Panc1 (cell line): ENCODE results near the gene FOCAD. TPM values are rescaled to one million over a fixed set of nuclear protein-coding genes. Genes with fewer than 3 reads are reported as not detected.

Experiments
- ATAC-seq: fragments of 200-7000 bp; cut with Tn5 transposase; 2 replicates; pipeline ENCODE4 v1.9.1; 2020; ENCODE audit warnings: mild to moderate bottlenecking, moderate library complexity
- BruUV-seq: library from RNA; stranded (reverse); fragments of 400-500 nt; replicated peaks from 2 replicates; lab custom pipeline; 2021; lab: Mats Ljungman, UMichigan
- CTCF ChIA-PET: fragments of 300-600 bp; sonication (Branson Sonifier 250); formaldehyde crosslinking; loops from one replicate; lab custom pipeline; 2022; ENCODE audit warnings: antibody characterized with exemption; lab: Charles Lee
- POLR2A ChIA-PET: fragments of 300-600 bp; sonication (Branson Sonifier 250); formaldehyde crosslinking; loops from one replicate; lab custom pipeline; 2022; ENCODE audit warnings: antibody characterized with exemption; lab: Charles Lee
- DNase-seq: peaks from one replicate; pipeline ENCODE4 v3.0.0-alpha.2; 2010; ENCODE audit warnings: low read depth, low spot score
- H3K27ac ChIP-seq: 2 replicates; pipeline ENCODE4 v1.5.1; 2011; ENCODE audit warnings: mild to moderate bottlenecking, low read length, inconsistent platforms
- H3K27me3 ChIP-seq: fragments of 200-500 bp; sonication (Bioruptor generic); 2 replicates; pipeline ENCODE4 v1.6.0; 2014; ENCODE audit warnings: low read length, inconsistent platforms; ENCODE audit not compliant: control insufficient read depth, insufficient read depth
- H3K36me3 ChIP-seq: fragments of 200-500 bp; sonication (Bioruptor generic); 2 replicates; pipeline ENCODE4 v1.5.1; 2014; ENCODE audit warnings: inconsistent platforms, mild to moderate bottlenecking, low read length, moderate library complexity; ENCODE audit not compliant: control insufficient read depth, insufficient read depth
- H3K4me1 ChIP-seq: 2 replicates; pipeline ENCODE4 v1.5.1; 2011; ENCODE audit warnings: inconsistent platforms, mild to moderate bottlenecking, low read length, moderate library complexity; ENCODE audit not compliant: control insufficient read depth, insufficient read depth
- H3K4me3 ChIP-seq, 2 experiments: 2 replicates each; pipeline ENCODE4 v1.5.1; 2011 to 2012; ENCODE audit warnings: low read depth in 2 of 2, low read length in 2 of 2, mild to moderate bottlenecking in 2 of 2, inconsistent platforms in 1 of 2, moderate library complexity in 1 of 2
- H3K9me3 ChIP-seq: fragments of 200-500 bp; sonication (Bioruptor generic); 2 replicates; pipeline ENCODE4 v1.5.1; 2014; ENCODE audit warnings: low read depth, mild to moderate bottlenecking, inconsistent platforms, low read length, moderate library complexity; ENCODE audit not compliant: control insufficient read depth, insufficient read depth
- POLR2AphosphoS5 ChIP-seq: IDR thresholded peaks from 2 replicates; pipeline ENCODE4 v1.6.1; 2012; ENCODE audit warnings: mild to moderate bottlenecking, low read depth, low read length, moderate library complexity
- SIN3A ChIP-seq: IDR thresholded peaks from 2 replicates; pipeline ENCODE4 v1.6.1; 2012; ENCODE audit warnings: low read depth, mild to moderate bottlenecking, low read length, moderate library complexity, borderline replicate concordance; ENCODE audit not compliant: insufficient read depth
- TCF7L2 ChIP-seq: IDR thresholded peaks from 2 replicates; pipeline ENCODE4 v1.6.1; 2011; ENCODE audit warnings: mild to moderate bottlenecking, low read depth, low read length, inconsistent platforms
- in situ Hi-C: cut with HindIII; loops from 2 replicates; pipeline ENCODE4 v1.10.0; 2016; ENCODE audit warnings: low sequenced_read_pairs, low pct_unique_long_range_greater_than_20kb
- intact Hi-C: fragments of 100-400 bp; cut with micrococcal nuclease; formaldehyde crosslinking; loops from one replicate; pipeline ENCODE4 v1.10.0; 2022; ENCODE audit not compliant: unreplicated experiment
- total RNA-seq: library from RNA; stranded (reverse); gene quantifications from one replicate; pipeline ENCODE4 v1.2.1, GENCODE V29; 2021; ENCODE audit not compliant: unreplicated experiment
- TF ChIP-seq, protein P1 (sequence below), 2 experiments: IDR thresholded peaks; 2 replicates each; pipeline ENCODE4 v1.6.1; 2011 to 2012; ENCODE audit warnings: low read depth in 2 of 2, control low read depth in 1 of 2, low read length in 1 of 2, mild to moderate bottlenecking in 1 of 2, moderate library complexity in 1 of 2; ENCODE audit not compliant: insufficient read depth in 1 of 2
- TF ChIP-seq, protein P2 (sequence below): fragments of 450-650 bp; IDR thresholded peaks from 2 replicates; pipeline ENCODE4 v1.5.1; 2017; ENCODE audit warnings: mild to moderate bottlenecking

Gene FOCAD
- total RNA-seq, 1 experiment from 2014 or later: 9.8 TPM

DNA sequence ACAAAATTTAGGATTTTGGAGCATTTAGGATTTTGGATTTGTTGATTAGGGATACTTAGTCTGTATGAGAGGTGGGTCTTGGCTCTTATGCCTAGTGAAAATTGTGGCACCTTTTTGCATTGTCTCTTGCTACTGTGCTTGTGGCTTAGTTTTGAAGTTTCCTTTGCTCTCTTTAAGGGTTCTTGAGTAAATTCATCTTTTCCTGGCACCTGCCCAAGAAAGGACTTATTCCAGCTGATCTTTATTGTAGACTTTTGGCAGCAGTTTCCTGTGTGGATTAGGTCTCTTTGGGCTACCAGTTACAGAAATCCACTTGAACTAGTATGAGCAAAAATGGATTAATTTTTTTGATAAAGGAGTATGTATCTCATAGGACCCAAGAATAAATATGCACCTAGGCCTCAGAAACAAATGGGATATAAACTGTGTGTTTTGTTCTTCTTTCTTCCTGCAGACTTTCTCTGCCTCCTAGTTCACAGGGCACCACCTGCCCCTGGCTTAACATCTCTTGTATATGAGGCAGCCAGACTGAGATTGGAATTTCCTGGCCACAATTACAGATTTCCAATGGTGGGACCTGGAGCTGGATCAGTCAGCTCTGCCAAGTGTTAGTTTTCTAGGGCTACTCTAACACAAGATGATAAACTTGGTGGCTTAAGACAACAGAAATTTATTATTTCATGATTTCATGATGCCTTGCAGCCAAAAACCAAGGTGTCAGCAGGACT lies 44.6 kb downstream of the FOCAD start:
- Histone ChIP-seq H3K9me3 (no peaks in the 10 kb centered on the region), H3K4me3 (no peak overlapping the region), H3K27me3 (no peaks in the 10 kb centered on the region), H3K27ac (no peak overlapping the region), H3K36me3 (no peaks in the 10 kb centered on the region), H3K4me1 (no peaks in the 10 kb centered on the region)
- intact Hi-C loops (no loop called here), in situ Hi-C loops (no loop called here)
- BruUV-seq: no TSS peak
- TF ChIP-seq TCF7L2: no peak
- no peak for TF ChIP-seq SIN3A
- TF ChIP-seq, protein P1, sequence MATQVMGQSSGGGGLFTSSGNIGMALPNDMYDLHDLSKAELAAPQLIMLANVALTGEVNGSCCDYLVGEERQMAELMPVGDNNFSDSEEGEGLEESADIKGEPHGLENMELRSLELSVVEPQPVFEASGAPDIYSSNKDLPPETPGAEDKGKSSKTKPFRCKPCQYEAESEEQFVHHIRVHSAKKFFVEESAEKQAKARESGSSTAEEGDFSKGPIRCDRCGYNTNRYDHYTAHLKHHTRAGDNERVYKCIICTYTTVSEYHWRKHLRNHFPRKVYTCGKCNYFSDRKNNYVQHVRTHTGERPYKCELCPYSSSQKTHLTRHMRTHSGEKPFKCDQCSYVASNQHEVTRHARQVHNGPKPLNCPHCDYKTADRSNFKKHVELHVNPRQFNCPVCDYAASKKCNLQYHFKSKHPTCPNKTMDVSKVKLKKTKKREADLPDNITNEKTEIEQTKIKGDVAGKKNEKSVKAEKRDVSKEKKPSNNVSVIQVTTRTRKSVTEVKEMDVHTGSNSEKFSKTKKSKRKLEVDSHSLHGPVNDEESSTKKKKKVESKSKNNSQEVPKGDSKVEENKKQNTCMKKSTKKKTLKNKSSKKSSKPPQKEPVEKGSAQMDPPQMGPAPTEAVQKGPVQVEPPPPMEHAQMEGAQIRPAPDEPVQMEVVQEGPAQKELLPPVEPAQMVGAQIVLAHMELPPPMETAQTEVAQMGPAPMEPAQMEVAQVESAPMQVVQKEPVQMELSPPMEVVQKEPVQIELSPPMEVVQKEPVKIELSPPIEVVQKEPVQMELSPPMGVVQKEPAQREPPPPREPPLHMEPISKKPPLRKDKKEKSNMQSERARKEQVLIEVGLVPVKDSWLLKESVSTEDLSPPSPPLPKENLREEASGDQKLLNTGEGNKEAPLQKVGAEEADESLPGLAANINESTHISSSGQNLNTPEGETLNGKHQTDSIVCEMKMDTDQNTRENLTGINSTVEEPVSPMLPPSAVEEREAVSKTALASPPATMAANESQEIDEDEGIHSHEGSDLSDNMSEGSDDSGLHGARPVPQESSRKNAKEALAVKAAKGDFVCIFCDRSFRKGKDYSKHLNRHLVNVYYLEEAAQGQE (IDR thresholded peaks at IDR 0.05; ENCODE audit: insufficient read depth in 1 of 2, low read depth in 2 of 2, low read length in 1 of 2): no peak
- TF ChIP-seq, protein P2, sequence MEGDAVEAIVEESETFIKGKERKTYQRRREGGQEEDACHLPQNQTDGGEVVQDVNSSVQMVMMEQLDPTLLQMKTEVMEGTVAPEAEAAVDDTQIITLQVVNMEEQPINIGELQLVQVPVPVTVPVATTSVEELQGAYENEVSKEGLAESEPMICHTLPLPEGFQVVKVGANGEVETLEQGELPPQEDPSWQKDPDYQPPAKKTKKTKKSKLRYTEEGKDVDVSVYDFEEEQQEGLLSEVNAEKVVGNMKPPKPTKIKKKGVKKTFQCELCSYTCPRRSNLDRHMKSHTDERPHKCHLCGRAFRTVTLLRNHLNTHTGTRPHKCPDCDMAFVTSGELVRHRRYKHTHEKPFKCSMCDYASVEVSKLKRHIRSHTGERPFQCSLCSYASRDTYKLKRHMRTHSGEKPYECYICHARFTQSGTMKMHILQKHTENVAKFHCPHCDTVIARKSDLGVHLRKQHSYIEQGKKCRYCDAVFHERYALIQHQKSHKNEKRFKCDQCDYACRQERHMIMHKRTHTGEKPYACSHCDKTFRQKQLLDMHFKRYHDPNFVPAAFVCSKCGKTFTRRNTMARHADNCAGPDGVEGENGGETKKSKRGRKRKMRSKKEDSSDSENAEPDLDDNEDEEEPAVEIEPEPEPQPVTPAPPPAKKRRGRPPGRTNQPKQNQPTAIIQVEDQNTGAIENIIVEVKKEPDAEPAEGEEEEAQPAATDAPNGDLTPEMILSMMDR: no peak
- ChIA-PET POLR2A (no interaction called here), CTCF (no interaction called here)
- ATAC-seq: no peak
- DNase-seq: no peak

DNA sequence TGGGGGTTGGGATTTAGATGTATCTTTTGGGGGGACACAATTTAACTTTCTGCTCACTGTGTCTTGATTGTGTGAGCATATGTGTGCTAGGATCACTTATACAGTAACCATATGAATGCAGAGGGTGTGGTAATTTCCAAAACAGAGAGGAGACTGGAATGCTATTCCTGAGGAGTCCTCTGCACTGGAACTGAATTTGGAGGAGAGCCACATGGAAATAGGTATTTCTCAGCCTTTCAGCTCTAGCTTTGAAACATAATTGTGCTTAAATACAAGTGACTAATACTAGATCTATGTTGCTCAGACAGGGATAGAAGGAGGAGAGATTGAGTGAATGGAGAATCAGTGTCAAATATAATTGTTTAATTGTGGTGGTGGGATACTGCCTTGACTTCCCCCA lies 45.5 kb downstream of the FOCAD start:
- no peak for TF ChIP-seq POLR2AphosphoS5
- no peak overlapping the region for H3K4me3 ChIP-seq
- no peaks in the 10 kb centered on the region for H3K9me3 ChIP-seq
- ChIA-PET CTCF (no interaction called here), POLR2A (no interaction called here)
- H3K36me3 ChIP-seq: no peaks in the 10 kb centered on the region
- no peaks in the 10 kb centered on the region for H3K4me1 ChIP-seq
- H3K27me3 ChIP-seq: no peaks in the 10 kb centered on the region
- no peak overlapping the region for H3K27ac ChIP-seq
- intact Hi-C loops (no loop called here), in situ Hi-C loops (no loop called here)
- no peak for ATAC-seq
- no peak for DNase-seq
- no TSS peak for BruUV-seq

DNA sequence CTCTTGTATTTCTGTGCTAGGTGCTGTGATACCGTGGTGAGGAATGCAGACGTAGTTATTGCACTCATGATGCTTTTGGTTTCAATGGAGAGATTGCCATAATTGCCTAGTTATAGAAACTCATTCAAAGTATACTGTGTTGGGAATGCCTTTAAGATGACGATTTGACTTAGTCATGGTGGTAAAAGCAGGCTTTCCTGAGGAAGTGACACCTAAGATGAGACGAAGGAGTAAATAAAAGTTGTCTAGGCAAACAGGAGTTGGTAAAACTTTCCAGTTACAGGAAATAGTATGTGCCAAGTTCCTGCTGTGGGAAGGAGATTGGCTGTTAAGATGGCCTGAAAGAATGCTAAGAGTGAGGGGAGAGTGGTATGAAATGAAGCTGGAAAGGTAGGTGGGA lies 48.1 kb downstream of the FOCAD start:
- in situ Hi-C loops: no loop called here
- Histone ChIP-seq H3K9me3 (no peaks in the 10 kb centered on the region), H3K4me3 (no peak overlapping the region), H3K27me3 (no peaks in the 10 kb centered on the region), H3K4me1 (no peaks in the 10 kb centered on the region), H3K27ac (no peak overlapping the region), H3K36me3 (no peaks in the 10 kb centered on the region)
- ATAC-seq (0 out of 2 replicates have a peak, but pooled peaks have one; percentile 26), DNase-seq (peak; percentile 53)
- POLR2A ChIA-PET: no interaction called here
- CTCF ChIA-PET: no interaction called here
- no TSS peak for BruUV-seq
- intact Hi-C loops: no loop called here
- TF ChIP-seq, protein P1 (IDR thresholded peaks at IDR 0.05; ENCODE audit: insufficient read depth in 1 of 2, low read depth in 2 of 2, low read length in 1 of 2): no peak
- TF ChIP-seq POLR2AphosphoS5: no peak
- TF ChIP-seq SIN3A: no peak
- TF ChIP-seq, protein P2: no peak
- no peak for TF ChIP-seq TCF7L2
